CD4-positive, alpha-beta T cell (primary cell): ENCODE data around the gene CDYL2. TPM values are rescaled to one million over a fixed set of nuclear protein-coding genes. Genes with fewer than 3 reads are reported as not detected.

Experiments
- ATAC-seq: fragments of 200-7000 bp; cut with Tn5 transposase; one replicate; pipeline ENCODE4 v1.10.0; 2022; ENCODE audit warnings: mild to moderate bottlenecking; ENCODE audit not compliant: poor library complexity
- CTCF ChIA-PET: fragments of 350-600 bp; sonication (Branson Sonifier 250); formaldehyde crosslinking; loops from one replicate; lab custom pipeline; 2021; ENCODE audit warnings: antibody characterized with exemption, inconsistent platforms; lab: Charles Lee
- POLR2A ChIA-PET: fragments of 350-600 bp; sonication (Branson Sonifier 250); formaldehyde crosslinking; loops from one replicate; lab custom pipeline; 2021; ENCODE audit warnings: antibody characterized with exemption, inconsistent platforms; lab: Charles Lee
- DNase-seq, 14 experiments: peaks; one replicate each; pipeline ENCODE4 v3.0.0-alpha.2; 2013 to 2020; ENCODE audit warnings: mixed read lengths in 2 of 14
- H3K27ac ChIP-seq, 2 donors: one replicate each; pipeline versions ENCODE4 v1.5.1 to v1.7.0; 2013; ENCODE audit warnings: low read length in 2 of 2, low read depth in 1 of 2, mild to moderate bottlenecking in 1 of 2
- H3K27me3 ChIP-seq, 2 experiments: 1 replicate in 1 of 2; 2 replicates in 1 of 2; pipeline versions ENCODE4 v1.6.1 to v1.7.0; 2013; ENCODE audit warnings: low read length in 2 of 2, control low read depth in 1 of 2, mild to moderate bottlenecking in 1 of 2, moderate library complexity in 1 of 2; ENCODE audit not compliant: insufficient read depth in 2 of 2, control insufficient read depth in 1 of 2
- H3K36me3 ChIP-seq: one replicate; pipeline ENCODE4 v1.6.1; 2013; ENCODE audit warnings: low read length, control low read depth; ENCODE audit not compliant: insufficient read depth
- H3K4me1 ChIP-seq: one replicate; pipeline ENCODE4 v1.6.1; 2013; ENCODE audit warnings: low read length, control low read depth; ENCODE audit not compliant: insufficient read depth
- H3K4me3 ChIP-seq: one replicate; pipeline ENCODE4 v1.5.1; 2013; ENCODE audit warnings: mild to moderate bottlenecking, low read length, moderate library complexity
- H3K9me3 ChIP-seq, 2 experiments: 1 replicate in 1 of 2; 2 replicates in 1 of 2; pipeline versions ENCODE4 v1.6.1 to v1.7.0; 2013; ENCODE audit warnings: low read length in 2 of 2, mild to moderate bottlenecking in 2 of 2, control low read depth in 1 of 2, moderate library complexity in 1 of 2; ENCODE audit not compliant: control insufficient read depth in 1 of 2, insufficient read depth in 1 of 2
- H3K27ac Mint-ChIP-seq: one replicate; pipeline ENCODE4 v1.8.0; 2020; ENCODE audit warnings: mixed read lengths
- H3K27me3 Mint-ChIP-seq: one replicate; pipeline ENCODE4 v1.8.0; 2021; ENCODE audit warnings: mixed read lengths
- H3K36me3 Mint-ChIP-seq: one replicate; pipeline ENCODE4 v1.8.0; 2021; ENCODE audit warnings: low read depth, mixed read lengths
- H3K4me1 Mint-ChIP-seq: one replicate; pipeline ENCODE4 v1.8.0; 2021; ENCODE audit warnings: low read depth, mixed read lengths
- H3K4me3 Mint-ChIP-seq: one replicate; pipeline ENCODE4 v1.8.0; 2020; ENCODE audit warnings: mild to moderate bottlenecking, mixed read lengths
- H3K9me3 Mint-ChIP-seq: one replicate; pipeline ENCODE4 v1.8.0; 2020; ENCODE audit warnings: mixed read lengths
- CTCF ChIP-seq: fragments of 200-600 bp; IDR thresholded peaks from one replicate; pipeline ENCODE4 v1.8.0; 2022; ENCODE audit warnings: antibody characterized with exemption, mild to moderate bottlenecking
- intact Hi-C, 2 experiments: fragments of 100-400 bp; cut with DNase I in 1 of 2; cut with micrococcal nuclease in 1 of 2; formaldehyde crosslinking; loops; one replicate each; pipeline versions ENCODE4 v1.15.1 to v1.9.0; 2023 to 2025; cut with DNase I, micrococcal nuclease
- total RNA-seq, 174 experiments: library from RNA in 2 of 174; stranded (reverse) in 2 of 174; gene quantifications; one replicate each; pipeline ENCODE4 v1.2.3 and lab custom pipeline; 2021 to 2026

Gene CDYL2
- total RNA-seq, 2 experiments from 2014 or later = 14.3 to 15.8 TPM

GRCh38 chr16:80684136-80684765 is 120.1 kb downstream of the CDYL2 start:
- H3K27ac Mint-ChIP-seq = no peak overlapping the region

GRCh38 chr16:80683646-80684045 is 120.8 kb downstream of the CDYL2 start:
- Mint-ChIP-seq H3K36me3 (peaks cover 23% of the 10 kb centered on the region), H3K4me1 (no peaks in the 10 kb centered on the region), H3K27ac (no peak overlapping the region), H3K9me3 (peaks cover 7% of the 10 kb centered on the region), H3K27me3 (no peaks in the 10 kb centered on the region), H3K4me3 (no peak overlapping the region)
- no peak for DNase-seq
- ChIA-PET CTCF (no interaction called here), POLR2A (no interaction called here)
- Histone ChIP-seq H3K4me3 (no peak overlapping the region), H3K36me3 (peaks cover 6% of the 10 kb centered on the region), H3K4me1 (no peaks in the 10 kb centered on the region), H3K27ac (no peak overlapping the region), H3K27me3 (no peaks in the 10 kb centered on the region), H3K9me3 (no peaks in the 10 kb centered on the region)
- intact Hi-C loops = no loop called here
- no peak for TF ChIP-seq CTCF
- no peak for ATAC-seq

More at GRCh38 chr16:80684136-80684765, 120.1 kb downstream of the CDYL2 start:
- H3K27ac ChIP-seq = no peak overlapping the region
- H3K9me3 Mint-ChIP-seq = peaks cover 7% of the 10 kb centered on the region
- no peak for TF ChIP-seq CTCF
- POLR2A ChIA-PET = no interaction called here
- H3K4me3 Mint-ChIP-seq = no peak overlapping the region
- DNase-seq (no peak), ATAC-seq (no peak)
- H3K9me3 ChIP-seq = no peaks in the 10 kb centered on the region
- no peaks in the 10 kb centered on the region for H3K27me3 ChIP-seq
- no peaks in the 10 kb centered on the region for H3K4me1 ChIP-seq
- H3K36me3 ChIP-seq = peaks cover 6% of the 10 kb centered on the region
- CTCF ChIA-PET = no interaction called here
- no peaks in the 10 kb centered on the region for H3K27me3 Mint-ChIP-seq
- no peak overlapping the region for H3K4me3 ChIP-seq
- H3K4me1 Mint-ChIP-seq = no peaks in the 10 kb centered on the region
- peaks cover 22% of the 10 kb centered on the region for H3K36me3 Mint-ChIP-seq
- intact Hi-C loops = no loop called here

GRCh38 chr16:80682421-80683070 is 121.9 kb downstream of the CDYL2 start:
- Mint-ChIP-seq H3K27ac (no peak overlapping the region), H3K27me3 (no peaks in the 10 kb centered on the region), H3K9me3 (peaks cover 7% of the 10 kb centered on the region), H3K36me3 (peaks cover 23% of the 10 kb centered on the region), H3K4me1 (no peaks in the 10 kb centered on the region), H3K4me3 (no peak overlapping the region)
- ChIA-PET POLR2A (no interaction called here), CTCF (no interaction called here)
- Histone ChIP-seq H3K4me1 (no peaks in the 10 kb centered on the region), H3K27me3 (no peaks in the 10 kb centered on the region), H3K4me3 (no peak overlapping the region), H3K9me3 (no peaks in the 10 kb centered on the region), H3K36me3 (peaks cover 6% of the 10 kb centered on the region), H3K27ac (no peak overlapping the region)
- intact Hi-C loops = no loop called here
- TF ChIP-seq CTCF = no peak
- no peak for DNase-seq
- no peak for ATAC-seq
